Kidney epithelial cell (primary cell): ENCODE results near the gene SMU1. TPM values are rescaled to one million over a fixed set of nuclear protein-coding genes. Genes with fewer than 3 reads are reported as not detected.

Experiments used
- DNase-seq: peaks from one replicate; pipeline ENCODE4 v3.0.0-alpha.2; 2010; ENCODE audit warnings: low read depth
- H3K27me3 ChIP-seq: 2 replicates; pipeline ENCODE4 v1.6.0; 2011; ENCODE audit warnings: low read length; ENCODE audit not compliant: control insufficient read depth, insufficient read depth
- H3K36me3 ChIP-seq: 2 replicates; pipeline ENCODE4 v1.5.1; 2011; ENCODE audit warnings: low read length; ENCODE audit not compliant: control insufficient read depth, insufficient read depth
- H3K4me3 ChIP-seq: 2 replicates; pipeline ENCODE4 v1.5.1; 2011; ENCODE audit warnings: low read depth, mild to moderate bottlenecking, control low read depth, low read length
- total RNA-seq: library from RNA; depleted of rRNA; stranded (reverse); fragments of >200 nt; gene quantifications from 2 replicates; pipeline ENCODE4 v1.2.3, GENCODE V29; 2015
- TF ChIP-seq, protein P1 (sequence below): IDR thresholded peaks from 2 replicates; pipeline ENCODE4 v1.5.1; 2011; ENCODE audit warnings: mild to moderate bottlenecking, moderate library complexity, low read length, control low read depth, inconsistent platforms; ENCODE audit not compliant: insufficient read depth, poor library complexity, severe bottlenecking

The SMU1 gene
- total RNA-seq, result 18.1 and 18.9 TPM in 2 replicates

DNA sequence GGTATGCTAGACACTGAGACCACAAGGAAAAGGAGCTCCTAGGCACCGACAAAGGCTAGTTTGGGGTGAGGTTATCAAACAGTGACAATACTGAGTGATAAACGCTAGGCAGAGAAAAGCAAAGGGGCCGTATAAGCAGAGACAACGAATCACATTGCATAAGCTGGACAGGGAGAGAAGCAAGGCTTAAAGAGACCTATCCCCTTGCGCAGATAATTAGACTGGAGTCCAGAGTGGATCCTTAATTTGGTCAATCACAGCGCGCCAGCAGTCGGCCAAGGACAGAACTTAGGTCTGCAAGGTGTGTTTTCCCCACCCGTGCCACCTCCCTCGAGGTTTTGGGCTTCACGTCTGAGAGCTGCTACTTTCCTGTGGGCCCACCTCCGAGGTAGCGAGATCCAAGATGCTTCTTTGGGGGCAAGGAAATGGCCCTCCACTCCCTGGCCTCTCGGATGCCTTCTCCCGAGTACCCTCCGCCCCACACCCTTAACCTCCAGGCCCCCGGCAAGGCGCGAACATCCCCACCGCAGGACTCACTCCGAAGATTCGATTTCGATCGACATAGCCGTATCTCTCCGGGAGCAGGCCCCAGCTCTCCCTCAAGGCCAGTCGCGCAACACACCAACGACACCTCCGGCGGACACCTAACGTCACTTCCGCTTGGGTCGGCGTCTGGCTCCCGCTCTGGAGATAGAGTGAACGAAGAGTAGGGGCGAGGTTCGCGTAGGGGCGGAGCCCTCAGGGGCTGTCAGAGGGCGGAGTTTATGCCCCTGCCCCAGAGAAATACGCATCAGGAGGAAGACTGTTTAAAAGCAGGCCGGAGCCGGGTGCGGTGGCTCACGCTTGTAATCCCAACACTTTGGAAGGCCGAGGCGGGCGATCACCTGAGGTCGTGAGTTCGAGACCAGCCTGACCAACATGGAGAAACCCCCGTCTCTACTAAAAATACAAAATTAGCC is at the start of gene SMU1:
SMU1 (minus strand) TSS at position 629 of the 959 bp plus-strand sequence; CDS start at position 563, 66 bp downstream.
- peaks cover 1% of the 10 kb centered on the region for H3K36me3 ChIP-seq
- TF ChIP-seq, protein P1, sequence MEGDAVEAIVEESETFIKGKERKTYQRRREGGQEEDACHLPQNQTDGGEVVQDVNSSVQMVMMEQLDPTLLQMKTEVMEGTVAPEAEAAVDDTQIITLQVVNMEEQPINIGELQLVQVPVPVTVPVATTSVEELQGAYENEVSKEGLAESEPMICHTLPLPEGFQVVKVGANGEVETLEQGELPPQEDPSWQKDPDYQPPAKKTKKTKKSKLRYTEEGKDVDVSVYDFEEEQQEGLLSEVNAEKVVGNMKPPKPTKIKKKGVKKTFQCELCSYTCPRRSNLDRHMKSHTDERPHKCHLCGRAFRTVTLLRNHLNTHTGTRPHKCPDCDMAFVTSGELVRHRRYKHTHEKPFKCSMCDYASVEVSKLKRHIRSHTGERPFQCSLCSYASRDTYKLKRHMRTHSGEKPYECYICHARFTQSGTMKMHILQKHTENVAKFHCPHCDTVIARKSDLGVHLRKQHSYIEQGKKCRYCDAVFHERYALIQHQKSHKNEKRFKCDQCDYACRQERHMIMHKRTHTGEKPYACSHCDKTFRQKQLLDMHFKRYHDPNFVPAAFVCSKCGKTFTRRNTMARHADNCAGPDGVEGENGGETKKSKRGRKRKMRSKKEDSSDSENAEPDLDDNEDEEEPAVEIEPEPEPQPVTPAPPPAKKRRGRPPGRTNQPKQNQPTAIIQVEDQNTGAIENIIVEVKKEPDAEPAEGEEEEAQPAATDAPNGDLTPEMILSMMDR, result no peak
- no peaks in the 10 kb centered on the region for H3K27me3 ChIP-seq
- peak within 1 kb of the TSS; percentile 88 for H3K4me3 ChIP-seq
- DNase-seq, result peak; percentile 83

DNA sequence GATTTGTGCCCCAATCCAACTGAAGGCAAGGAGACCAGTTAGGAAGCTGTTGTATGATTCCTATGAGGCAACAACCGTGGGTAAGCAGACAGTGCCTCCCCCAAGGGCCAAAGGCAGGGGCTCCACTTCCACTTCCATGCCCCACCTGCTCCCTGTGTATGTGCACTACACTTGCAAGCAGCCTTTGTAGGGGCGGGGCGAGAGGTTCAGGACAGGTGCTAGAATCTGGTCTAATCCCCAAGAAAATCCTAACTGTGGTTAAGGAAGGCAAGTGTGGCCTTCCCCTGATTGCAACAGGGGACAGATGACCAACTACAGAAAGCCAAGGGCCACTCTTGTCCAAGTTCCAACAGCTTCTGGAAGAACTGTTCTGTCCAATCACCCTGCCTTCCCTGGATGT is 49.0 kb upstream of the SMU1 start:
- TF ChIP-seq, protein P1, result no peak
- Histone ChIP-seq H3K36me3 (peaks cover 2% of the 10 kb centered on the region), H3K4me3 (no peak overlapping the region), H3K27me3 (no peaks in the 10 kb centered on the region)
- no peak for DNase-seq

- H3K36me3 ChIP-seq, result peaks cover 2% of the 10 kb centered on the region
- no peaks in the 10 kb centered on the region for H3K27me3 ChIP-seq
- TF ChIP-seq, protein P1, result no peak
- DNase-seq, result no peak
- no peak overlapping the region for H3K4me3 ChIP-seq
These were observed 48.4 kb upstream of the SMU1 start for GRCh38 chr9:33124751-33125381.

GRCh38 chr9:33124046-33124445 is 47.6 kb upstream of the SMU1 start:
- Histone ChIP-seq H3K27me3 (no peaks in the 10 kb centered on the region), H3K36me3 (peaks cover 2% of the 10 kb centered on the region), H3K4me3 (no peak overlapping the region)
- TF ChIP-seq, protein P1, result no peak
- DNase-seq, result no peak

DNA sequence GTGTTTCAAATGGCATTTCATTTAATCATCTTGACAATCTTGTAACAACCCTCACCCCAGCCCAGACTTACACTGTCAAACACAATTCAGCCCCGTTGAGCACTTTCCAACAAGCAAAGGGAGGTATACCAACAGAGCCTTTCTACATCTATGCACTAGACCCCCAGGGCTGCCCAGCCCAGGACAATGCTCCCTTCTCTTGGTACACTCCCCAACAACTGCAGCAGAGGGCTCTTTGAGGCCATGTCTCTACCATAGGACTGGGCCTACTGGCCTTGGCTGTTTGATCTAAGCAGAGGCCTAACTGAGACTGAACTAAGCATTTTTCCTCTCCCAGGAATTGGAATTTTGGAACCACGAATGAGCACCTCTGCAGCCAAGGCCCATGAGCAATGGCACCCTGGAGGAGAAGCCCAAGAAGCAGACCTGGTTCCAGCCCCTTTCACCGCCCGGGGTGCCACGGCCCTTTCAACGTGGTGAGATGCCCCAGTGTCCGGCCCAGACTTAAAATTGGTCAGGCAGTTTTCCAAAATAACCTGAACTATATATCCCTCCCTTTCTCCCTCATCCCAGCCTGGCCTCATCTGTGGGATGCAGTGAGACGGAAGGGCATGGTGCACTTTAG is 47.0 kb upstream of the SMU1 start:
- TF ChIP-seq, protein P1, result no peak
- DNase-seq, result no peak
- peaks cover 2% of the 10 kb centered on the region for H3K36me3 ChIP-seq
- H3K27me3 ChIP-seq, result no peaks in the 10 kb centered on the region
- H3K4me3 ChIP-seq, result no peak overlapping the region
